HepG2 (cell line): Measurements from ENCODE around the gene BEAN1. TPM values are rescaled to one million over a fixed set of nuclear protein-coding genes. Genes with fewer than 3 reads are reported as not detected.

Experiments used
- ATAC-seq: fragments of 200-7000 bp; cut with Tn5 transposase; 3 replicates; pipeline ENCODE4 v1.9.1; 2020; ENCODE audit warnings: mild to moderate bottlenecking, moderate library complexity
- BruUV-seq: library from RNA; stranded (reverse); fragments of 400-500 nt; replicated peaks from 2 replicates; lab custom pipeline; 2021; lab: Mats Ljungman, UMichigan
- CTCF ChIA-PET: fragments of 300-600 bp; formaldehyde crosslinking; extraction: SDS; loops from one replicate; lab custom pipeline; 2021; ENCODE audit warnings: low total read pairs, inconsistent platforms, low intra/inter-chr PET ratio; lab: Yijun Ruan, JAX
- POLR2A ChIA-PET: fragments of 350-600 bp; sonication (Branson Sonifier 250); formaldehyde crosslinking; loops from one replicate; lab custom pipeline; 2020; ENCODE audit warnings: antibody characterized with exemption, inconsistent platforms; lab: Yijun Ruan, JAX
- DNase-seq: peaks from one replicate; pipeline ENCODE4 v3.0.0-alpha.2; 2015; ENCODE audit warnings: low spot score
- FAIRE-seq: peaks from 3 replicates; lab custom pipeline; 2011; peaks lifted over from hg19 to GRCh38; lab: Jason Lieb, UNC
- H2AFZ ChIP-seq: one replicate; pipeline ENCODE4 v1.6.1; 2011; ENCODE audit warnings: low read length, inconsistent platforms
- H3K27ac ChIP-seq: fragments of 300-600 bp; 3 replicates; pipeline ENCODE4 v1.8.0; 2011; ENCODE audit warnings: mixed run types, mild to moderate bottlenecking, mixed read lengths, low read length, inconsistent platforms; ENCODE audit not compliant: insufficient read depth; ENCODE audit errors: extremely low read length
- H3K27me3 ChIP-seq, 2 experiments: fragments of 200-600 bp in 1 of 2; 2 replicates in 1 of 2; 3 replicates in 1 of 2; pipeline versions ENCODE4 v1.6.0 to v1.8.0; 2011; ENCODE audit warnings: low read length in 2 of 2, mild to moderate bottlenecking in 2 of 2, moderate library complexity in 2 of 2, inconsistent platforms in 1 of 2; ENCODE audit not compliant: insufficient read depth in 2 of 2, control insufficient read depth in 1 of 2
- H3K36me3 ChIP-seq, 2 experiments: fragments of 200-600 bp in 1 of 2; replicated peaks in 1 of 2; 2 replicates in 1 of 2; 3 replicates in 1 of 2; pipeline versions ENCODE4 v1.5.1 to v1.8.0; 2011; ENCODE audit warnings: low read length in 2 of 2, inconsistent platforms in 1 of 2; ENCODE audit not compliant: insufficient read depth in 2 of 2, control insufficient read depth in 1 of 2
- H3K4me1 ChIP-seq: 2 replicates; pipeline ENCODE4 v1.5.1; 2012; ENCODE audit warnings: low read length, inconsistent platforms; ENCODE audit not compliant: insufficient read depth
- H3K4me2 ChIP-seq: 2 replicates; pipeline ENCODE4 v1.6.0; 2011; ENCODE audit warnings: low read depth, low read length, inconsistent platforms
- H3K4me3 ChIP-seq, 3 experiments: fragments of 200-600 bp in 1 of 3; sonication (generic), shearing (Covaris generic) in 1 of 3; replicated peaks in 1 of 3; 2 replicates each; pipeline ENCODE4 v1.5.1; 2011 to 2016; ENCODE audit warnings: low read length in 3 of 3, inconsistent platforms in 2 of 3, low read depth in 2 of 3, mild to moderate bottlenecking in 2 of 3, control low read depth in 1 of 3, mixed read lengths in 1 of 3; ENCODE audit not compliant: insufficient read depth in 1 of 3
- H3K79me2 ChIP-seq: one replicate; pipeline ENCODE4 v1.6.1; 2011; ENCODE audit warnings: low read length, inconsistent platforms; ENCODE audit not compliant: insufficient read depth
- H3K9ac ChIP-seq: 2 replicates; pipeline ENCODE4 v1.6.0; 2011; ENCODE audit warnings: mild to moderate bottlenecking, low read depth, low read length, inconsistent platforms; ENCODE audit not compliant: insufficient read depth
- H3K9me3 ChIP-seq: 2 replicates; pipeline ENCODE4 v1.5.1; 2012; ENCODE audit warnings: mild to moderate bottlenecking, low read length
- H4K20me1 ChIP-seq: 2 replicates; pipeline ENCODE4 v1.6.0; 2011; ENCODE audit warnings: inconsistent platforms, mild to moderate bottlenecking, low read length, moderate library complexity; ENCODE audit not compliant: insufficient read depth
- CCDC6 ChIP-seq: sonication (generic); formaldehyde crosslinking; IDR thresholded peaks from 2 replicates; pipeline ENCODE4 v1.8.1; 2022; ENCODE audit warnings: mild to moderate bottlenecking, missing genetic modification reagents, moderate library complexity
- DMAP1 ChIP-seq: IDR thresholded peaks from 2 replicates; pipeline ENCODE4 v1.6.1; 2016
- KDM5A ChIP-seq: fragments of 200-600 bp; sonication (generic); IDR thresholded peaks from 2 replicates; pipeline ENCODE4 v1.7.0; 2018; ENCODE audit warnings: antibody characterized with exemption, mild to moderate bottlenecking, low read length, borderline replicate concordance
- MAZ ChIP-seq, 2 experiments: sonication (generic) in 1 of 2; formaldehyde crosslinking in 1 of 2; IDR thresholded peaks; 2 replicates each; pipeline versions ENCODE4 v1.5.0 to v1.6.1; 2012 to 2020; ENCODE audit warnings: low read depth in 2 of 2, mild to moderate bottlenecking in 2 of 2, borderline replicate concordance in 1 of 2, improper control_type of control experiment in 1 of 2, low read length in 1 of 2, missing genetic modification reagents in 1 of 2, moderate library complexity in 1 of 2
- PHF5A ChIP-seq: IDR thresholded peaks from one replicate; pipeline ENCODE4 v1.6.1; 2018; ENCODE audit warnings: low read depth, missing genetic modification reagents; ENCODE audit not compliant: unreplicated experiment
- RXRB ChIP-seq: IDR thresholded peaks from 2 replicates; pipeline ENCODE4 v1.6.1; 2016; ENCODE audit warnings: borderline replicate concordance, missing genetic modification reagents, missing compliant biosample characterization
- SIN3A ChIP-seq: IDR thresholded peaks from 2 replicates; pipeline ENCODE4 v1.6.1; 2011; ENCODE audit warnings: low read depth, mild to moderate bottlenecking, control low read depth, low read length, borderline replicate concordance
- SMAD3 ChIP-seq: sonication (generic); formaldehyde crosslinking; IDR thresholded peaks from 2 replicates; pipeline ENCODE4 v1.4.0; 2020; ENCODE audit warnings: missing genetic modification reagents
- SOX13 ChIP-seq, 3 experiments: fragments of 450-650 bp in 1 of 3; sonication (generic) in 1 of 3; formaldehyde crosslinking in 1 of 3; IDR thresholded peaks in 2 of 3; conservative IDR thresholded peaks in 1 of 3; 2 replicates each; pipeline versions ENCODE4 v1.5.0 to v1.6.1; 2016 to 2020; ENCODE audit warnings: antibody characterized with exemption in 1 of 3, mild to moderate bottlenecking in 1 of 3, missing compliant biosample characterization in 1 of 3, missing genetic modification reagents in 1 of 3, moderate library complexity in 1 of 3
- THAP11 ChIP-seq: IDR thresholded peaks from 2 replicates; pipeline ENCODE4 v1.6.1; 2016; ENCODE audit warnings: missing biosample characterization, missing genetic modification reagents
- ZC3H13 ChIP-seq: sonication (generic); formaldehyde crosslinking; IDR thresholded peaks from 2 replicates; pipeline ENCODE4 v1.8.1; 2023; ENCODE audit warnings: mild to moderate bottlenecking, missing genetic modification reagents, moderate library complexity
- ZFP62 ChIP-seq: sonication (generic); formaldehyde crosslinking; IDR thresholded peaks from 2 replicates; pipeline ENCODE4 v1.4.0; 2020; ENCODE audit warnings: missing genetic modification reagents
- ZNF121 ChIP-seq: sonication (generic); formaldehyde crosslinking; IDR thresholded peaks from 2 replicates; pipeline ENCODE4 v1.5.0; 2020; ENCODE audit warnings: mild to moderate bottlenecking, missing genetic modification reagents
- WGBS: methylation state at CpG from one replicate; pipeline ENCODE4 v1.1.6; 2017; ENCODE audit warnings: low lambda C conversion rate; 5-methylcytosine and 5-hydroxymethylcytosine counted together
- in situ Hi-C: cut with HindIII; loops from 2 replicates; pipeline ENCODE4 v1.10.0; 2017; ENCODE audit warnings: low pct_unique_long_range_greater_than_20kb; ENCODE audit not compliant: extremely low pct_ligation_motif_present
- intact Hi-C: fragments of 100-400 bp; cut with micrococcal nuclease; formaldehyde crosslinking; loops from one replicate; pipeline ENCODE4 v1.10.0; 2022; ENCODE audit not compliant: unreplicated experiment
- polyA plus RNA-seq, 8 experiments: library from polyadenylated mRNA; depleted of rRNA in 3 of 8; stranded (reverse) in 7 of 8; unstranded in 1 of 8; fragments of >200 nt; fragmentation: Illumina TruSeq in 4 of 8; extraction: Trizol in 4 of 8; gene quantifications; 2 replicates each; pipeline versions ENCODE4 v1.2.1 to v1.2.3, GENCODE V29; 2011 to 2016; ENCODE audit warnings: low read depth in 4 of 8, missing spikeins in 1 of 8, mixed read lengths in 1 of 8; ENCODE audit not compliant: insufficient read depth in 1 of 8
- total RNA-seq, 5 experiments: library from RNA; depleted of rRNA; stranded (reverse); fragments of >200 nt; fragmentation: Illumina TruSeq; extraction: Trizol; gene quantifications; 2 replicates each; pipeline ENCODE4 v1.2.3, GENCODE V29; 2016; ENCODE audit warnings: low read depth in 1 of 5
- TF ChIP-seq, protein P1 (sequence below): sonication (generic); formaldehyde crosslinking; IDR thresholded peaks from 2 replicates; pipeline ENCODE4 v1.4.0; 2020; ENCODE audit warnings: missing genetic modification reagents
- TF ChIP-seq, protein P2 (sequence below): sonication (generic); formaldehyde crosslinking; IDR thresholded peaks from 2 replicates; pipeline ENCODE4 v1.5.0; 2020; ENCODE audit warnings: mild to moderate bottlenecking, low read depth, missing genetic modification reagents, borderline replicate concordance
- TF ChIP-seq, protein P3 (sequence below): IDR thresholded peaks from 2 replicates; pipeline ENCODE4 v1.6.1; 2016; ENCODE audit warnings: low read depth

The BEAN1 gene
- total and polyA plus RNA-seq, 2 of the 13 experiments (the other 11 are each of a cell fraction or from before 2014, with no cell fraction given): 0.53 to 1.4 TPM

DNA sequence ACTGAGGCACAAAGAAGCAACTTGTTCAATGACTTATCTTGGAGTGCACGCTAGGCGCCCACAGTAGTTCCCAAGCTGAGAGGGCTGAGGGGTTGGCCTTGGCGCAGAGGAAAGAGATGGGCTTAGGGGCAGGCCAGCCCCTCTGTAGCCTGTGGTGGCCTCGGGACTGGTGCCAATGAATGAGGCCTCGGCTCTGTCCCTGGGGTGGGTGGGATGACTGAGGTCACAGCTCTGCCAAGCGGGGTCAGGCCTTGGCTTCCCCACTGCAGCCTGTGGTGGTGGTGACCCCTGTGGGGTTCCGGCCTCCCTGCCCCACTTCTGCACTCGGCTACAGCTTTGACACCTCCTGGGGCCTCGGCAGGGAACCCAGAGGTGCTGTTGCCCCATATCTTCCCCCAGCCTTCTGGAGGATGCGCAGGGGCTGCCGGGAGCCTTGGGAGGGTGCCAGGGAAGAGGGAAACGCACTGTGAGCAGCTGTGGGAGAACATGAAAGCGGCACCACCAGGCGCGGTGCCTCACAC lies 46.0 kb downstream of the BEAN1 start:
- no peak overlapping the region for H3K4me2 ChIP-seq
- intact Hi-C loops: no loop called here
- no peaks in the 10 kb centered on the region for H3K79me2 ChIP-seq
- in situ Hi-C loops: no loop called here
- WGBS: 48% methylated on average over 9 of the region's 15 CpGs
- ChIA-PET CTCF (no interaction called here), POLR2A (no interaction called here)
- ATAC-seq: no peak
- no peak overlapping the region for H2AFZ ChIP-seq
- H3K27me3 ChIP-seq: peaks cover 5 to 58% of the 10 kb centered on the region in 2 experiments
- H4K20me1 ChIP-seq: no peaks in the 10 kb centered on the region
- no peaks in the 10 kb centered on the region for H3K36me3 ChIP-seq
- BruUV-seq: no TSS peak
- H3K9ac ChIP-seq: no peak overlapping the region
- TF ChIP-seq KDM5A (no peak), DMAP1 (CRISPR knock-in tag) (no peak), ZC3H13 (CRISPR knock-in tag) (no peak), SIN3A (no peak), ZNF121 (no peak), ZFP62 (CRISPR knock-in tag) (no peak), PHF5A (CRISPR knock-in tag) (no peak), SMAD3 (CRISPR knock-in tag) (no peak), CCDC6 (CRISPR knock-in tag) (no peak), THAP11 (CRISPR knock-in tag) (no peak), RXRB (no peak), SOX13 (IDR thresholded peaks at IDR 0.05) (no peak), SOX13 (CRISPR knock-in tag; conservative IDR thresholded peaks at IDR 0.05 in 1 of 2, IDR thresholded peaks at IDR 0.05 in 1 of 2) (no peak), MAZ (IDR thresholded peaks at IDR 0.05; ENCODE audit: borderline replicate concordance, low read depth, low read length) (no peak), MAZ (CRISPR knock-in tag; IDR thresholded peaks at IDR 0.05; ENCODE audit: low read depth) (no peak)
- TF ChIP-seq, protein P1, sequence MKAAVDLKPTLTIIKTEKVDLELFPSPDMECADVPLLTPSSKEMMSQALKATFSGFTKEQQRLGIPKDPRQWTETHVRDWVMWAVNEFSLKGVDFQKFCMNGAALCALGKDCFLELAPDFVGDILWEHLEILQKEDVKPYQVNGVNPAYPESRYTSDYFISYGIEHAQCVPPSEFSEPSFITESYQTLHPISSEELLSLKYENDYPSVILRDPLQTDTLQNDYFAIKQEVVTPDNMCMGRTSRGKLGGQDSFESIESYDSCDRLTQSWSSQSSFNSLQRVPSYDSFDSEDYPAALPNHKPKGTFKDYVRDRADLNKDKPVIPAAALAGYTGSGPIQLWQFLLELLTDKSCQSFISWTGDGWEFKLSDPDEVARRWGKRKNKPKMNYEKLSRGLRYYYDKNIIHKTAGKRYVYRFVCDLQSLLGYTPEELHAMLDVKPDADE (CRISPR knock-in tag): no peak
- TF ChIP-seq, protein P2, sequence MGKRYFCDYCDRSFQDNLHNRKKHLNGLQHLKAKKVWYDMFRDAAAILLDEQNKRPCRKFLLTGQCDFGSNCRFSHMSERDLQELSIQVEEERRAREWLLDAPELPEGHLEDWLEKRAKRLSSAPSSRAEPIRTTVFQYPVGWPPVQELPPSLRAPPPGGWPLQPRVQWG: no peak
- TF ChIP-seq, protein P3, sequence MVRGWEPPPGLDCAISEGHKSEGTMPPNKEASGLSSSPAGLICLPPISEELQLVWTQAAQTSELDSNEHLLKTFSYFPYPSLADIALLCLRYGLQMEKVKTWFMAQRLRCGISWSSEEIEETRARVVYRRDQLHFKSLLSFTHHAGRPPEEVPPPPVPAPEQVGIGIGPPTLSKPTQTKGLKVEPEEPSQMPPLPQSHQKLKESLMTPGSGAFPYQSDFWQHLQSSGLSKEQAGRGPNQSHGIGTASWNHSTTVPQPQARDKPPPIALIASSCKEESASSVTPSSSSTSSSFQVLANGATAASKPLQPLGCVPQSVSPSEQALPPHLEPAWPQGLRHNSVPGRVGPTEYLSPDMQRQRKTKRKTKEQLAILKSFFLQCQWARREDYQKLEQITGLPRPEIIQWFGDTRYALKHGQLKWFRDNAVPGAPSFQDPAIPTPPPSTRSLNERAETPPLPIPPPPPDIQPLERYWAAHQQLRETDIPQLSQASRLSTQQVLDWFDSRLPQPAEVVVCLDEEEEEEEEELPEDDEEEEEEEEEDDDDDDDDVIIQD (CRISPR knock-in tag): no peak
- no peak for FAIRE-seq
- no peak overlapping the region for H3K4me3 ChIP-seq
- H3K4me1 ChIP-seq: peaks cover 22% of the 10 kb centered on the region
- H3K9me3 ChIP-seq: no peaks in the 10 kb centered on the region
- DNase-seq: no peak
- H3K27ac ChIP-seq: no peak overlapping the region
